Endothelial cell of umbilical vein (primary cell): Measurements from ENCODE around the gene SH3RF3. TPM values are rescaled to one million over a fixed set of nuclear protein-coding genes. Genes with fewer than 3 reads are reported as not detected.

Experiments
- BruUV-seq: library from RNA; stranded (reverse); fragments of 400-500 nt; replicated peaks from 2 replicates; lab custom pipeline; 2021; lab: Mats Ljungman, UMichigan
- CTCF ChIA-PET: fragments of 300-600, 350-600 bp; sonication (Branson Sonifier 250); formaldehyde crosslinking; loops from one replicate; lab custom pipeline; 2021; ENCODE audit warnings: antibody characterized with exemption, inconsistent platforms; lab: Charles Lee
- POLR2A ChIA-PET: fragments of 300-600, 350-600 bp; sonication (Branson Sonifier 250); formaldehyde crosslinking; loops from one replicate; lab custom pipeline; 2021; ENCODE audit warnings: antibody characterized with exemption, inconsistent platforms; lab: Charles Lee
- DNase-seq: peaks from one replicate; pipeline ENCODE4 v3.0.0-alpha.2; 2011; ENCODE audit warnings: low read depth, low spot score
- FAIRE-seq: peaks from 2 replicates; lab custom pipeline; 2011; peaks lifted over from hg19 to GRCh38; lab: Jason Lieb, UNC
- H2AFZ ChIP-seq: 2 replicates; pipeline ENCODE4 v1.6.0; 2012; ENCODE audit warnings: low read depth, low read length, control low read depth, inconsistent platforms
- H3K27ac ChIP-seq: 2 replicates; pipeline ENCODE4 v1.5.1; 2011; ENCODE audit warnings: low read depth, mild to moderate bottlenecking, control low read depth, low read length, moderate library complexity; ENCODE audit not compliant: insufficient read depth
- H3K27me3 ChIP-seq, 2 experiments: 2 replicates each; pipeline versions ENCODE4 v1.6.0 to v1.6.1; 2011; ENCODE audit warnings: low read length in 2 of 2, mixed read lengths in 1 of 2; ENCODE audit not compliant: control insufficient read depth in 2 of 2, insufficient read depth in 2 of 2
- H3K36me3 ChIP-seq, 2 experiments: 2 replicates in 1 of 2; 3 replicates in 1 of 2; pipeline ENCODE4 v1.5.1; 2011; ENCODE audit warnings: low read length in 2 of 2, mild to moderate bottlenecking in 1 of 2, moderate library complexity in 1 of 2; ENCODE audit not compliant: control insufficient read depth in 2 of 2, insufficient read depth in 2 of 2; ENCODE audit errors: extremely low read depth in 1 of 2
- H3K4me1 ChIP-seq: 3 replicates; pipeline ENCODE4 v1.5.1; 2011; ENCODE audit warnings: mild to moderate bottlenecking, low read length; ENCODE audit not compliant: control insufficient read depth, insufficient read depth; ENCODE audit errors: extremely low read depth
- H3K4me2 ChIP-seq: 2 replicates; pipeline ENCODE4 v1.6.1; 2011; ENCODE audit warnings: low read length, control low read depth, mixed read lengths; ENCODE audit not compliant: insufficient read depth
- H3K4me3 ChIP-seq, 3 experiments: fragments of 200-600 bp in 1 of 3; sonication (generic), shearing (Covaris generic) in 1 of 3; replicated peaks in 1 of 3; 2 replicates each; pipeline ENCODE4 v1.5.1; 2011 to 2016; ENCODE audit warnings: control low read depth in 3 of 3, low read length in 3 of 3, mild to moderate bottlenecking in 2 of 3, inconsistent platforms in 1 of 3, low read depth in 1 of 3, moderate library complexity in 1 of 3; ENCODE audit not compliant: insufficient read depth in 1 of 3
- H3K79me2 ChIP-seq: 2 replicates; pipeline ENCODE4 v1.6.0; 2012; ENCODE audit warnings: low read length, inconsistent platforms; ENCODE audit not compliant: control insufficient read depth, insufficient read depth
- H3K9ac ChIP-seq: replicated peaks from 2 replicates; pipeline ENCODE3; 2011; ENCODE audit warnings: low read length, control low read depth; ENCODE audit not compliant: insufficient read depth; ENCODE audit errors: extremely low read depth
- H3K9me1 ChIP-seq: replicated peaks from 3 replicates; pipeline ENCODE4 v1.6.0; 2011; ENCODE audit warnings: mild to moderate bottlenecking, low read length; ENCODE audit not compliant: control insufficient read depth, insufficient read depth; ENCODE audit errors: extremely low read depth
- H3K9me3 ChIP-seq: replicated peaks from 2 replicates; pipeline ENCODE4 v1.5.1; 2012; ENCODE audit warnings: low read length, inconsistent platforms; ENCODE audit not compliant: control insufficient read depth, insufficient read depth
- H4K20me1 ChIP-seq: replicated peaks from 2 replicates; pipeline ENCODE3; 2011; ENCODE audit warnings: mild to moderate bottlenecking, low read length; ENCODE audit not compliant: control insufficient read depth, insufficient read depth; ENCODE audit errors: extremely low read depth
- CTCF ChIP-seq, 2 donors: IDR thresholded peaks; 1 replicate in 1 of 2; 2 replicates in 1 of 2; pipeline ENCODE4 v1.5.1; 2011; ENCODE audit warnings: low read length in 2 of 2, mild to moderate bottlenecking in 2 of 2, moderate library complexity in 2 of 2, control low read depth in 1 of 2, inconsistent platforms in 1 of 2, low read depth in 1 of 2; ENCODE audit not compliant: insufficient read depth in 1 of 2; ENCODE audit errors: extremely low read depth in 1 of 2
- EZH2 ChIP-seq: IDR thresholded peaks from 2 replicates; pipeline ENCODE4 v1.6.1; 2012; ENCODE audit warnings: borderline replicate concordance, low read depth, mild to moderate bottlenecking, moderate library complexity, low read length, inconsistent platforms; ENCODE audit not compliant: severe bottlenecking
- FOS ChIP-seq: IDR thresholded peaks from 2 replicates; pipeline ENCODE4 v1.6.1; 2011; ENCODE audit warnings: mild to moderate bottlenecking, low read length, moderate library complexity, borderline replicate concordance; ENCODE audit not compliant: insufficient read depth
- GATA2 ChIP-seq: IDR thresholded peaks from 2 replicates; pipeline ENCODE4 v1.7.0; 2011; ENCODE audit warnings: low read depth, mild to moderate bottlenecking, moderate library complexity, mixed read lengths, low read length; ENCODE audit not compliant: insufficient read length, insufficient read depth
- JUN ChIP-seq: IDR thresholded peaks from 2 replicates; pipeline ENCODE4 v1.6.1; 2011; ENCODE audit warnings: borderline replicate concordance, low read depth; ENCODE audit not compliant: insufficient read length, insufficient read depth
- MAX ChIP-seq: IDR thresholded peaks from 2 replicates; pipeline ENCODE4 v1.6.1; 2011; ENCODE audit not compliant: insufficient read depth, insufficient read length
- MYC ChIP-seq: IDR thresholded peaks from one replicate; pipeline ENCODE4 v1.6.1; 2011; ENCODE audit warnings: mild to moderate bottlenecking, low read depth, low read length
- POLR2A ChIP-seq: IDR thresholded peaks from 2 replicates; pipeline ENCODE4 v1.6.1; 2012; ENCODE audit warnings: low read depth, mild to moderate bottlenecking, control low read depth, low read length
- POLR2AphosphoS5 ChIP-seq: IDR thresholded peaks from 2 replicates; pipeline ENCODE4 v1.6.1; 2012; ENCODE audit warnings: low read depth, mild to moderate bottlenecking, control low read depth, low read length, moderate library complexity; ENCODE audit not compliant: insufficient read depth
- dilution Hi-C: fragments of 300-500 bp; cut with MboI; formaldehyde crosslinking; loops from one replicate; pipeline ENCODE4 v1.15.0; 2019; ENCODE audit warnings: low sequenced_read_pairs; ENCODE audit not compliant: extremely low pct_ligation_motif_present
- intact Hi-C: fragments of 100-400 bp; cut with micrococcal nuclease; formaldehyde crosslinking; loops from one replicate; pipeline ENCODE4 v1.10.0; 2022
- polyA plus RNA-seq, 4 experiments: library from polyadenylated mRNA; depleted of rRNA in 3 of 4; stranded (reverse) in 3 of 4; unstranded in 1 of 4; fragments of >200 nt; gene quantifications; 2 replicates each; pipeline versions ENCODE4 v1.2.1 to v1.2.3, GENCODE V29; 2011 to 2012; ENCODE audit warnings: missing spikeins in 1 of 4
- total RNA-seq: library from RNA; stranded (reverse); gene quantifications from 2 replicates; pipeline ENCODE4 v1.2.3, GENCODE V29; 2021

Gene SH3RF3
- total and polyA plus RNA-seq, 2 donors (not counting 3 experiments of a cell fraction or from before 2014, with no cell fraction given), result 3.8 to 14.7 TPM

DNA sequence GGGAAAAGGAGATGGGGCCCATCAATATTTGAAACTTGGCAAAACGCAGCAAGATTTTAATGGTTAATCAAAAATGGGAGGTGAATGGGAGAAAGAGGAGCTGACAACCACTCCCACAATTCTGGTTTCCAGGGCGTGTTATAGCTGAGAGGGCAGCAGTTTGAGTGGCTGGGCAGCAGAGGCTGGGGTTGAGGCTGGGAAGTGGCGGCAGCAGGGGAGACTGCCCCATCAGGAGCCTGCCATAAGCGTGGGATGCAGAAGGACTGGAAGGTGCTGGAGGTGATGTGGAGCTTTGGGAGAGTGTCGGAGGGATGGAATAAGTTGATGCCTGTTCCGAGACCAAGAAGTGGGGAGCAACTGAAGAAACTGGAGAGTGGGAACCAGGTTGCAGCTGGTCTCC, 48.9 kb upstream of the SH3RF3 start:
- Histone ChIP-seq H3K9ac (no peak overlapping the region), H3K27ac (no peak overlapping the region), H3K4me2 (no peak overlapping the region), H3K27me3 (peaks cover 2 to 16% of the 10 kb centered on the region in 2 experiments), H3K4me1 (no peaks in the 10 kb centered on the region), H4K20me1 (no peaks in the 10 kb centered on the region), H2AFZ (no peak overlapping the region), H3K9me3 (no peaks in the 10 kb centered on the region), H3K4me3 (no peak overlapping the region), H3K9me1 (no peaks in the 10 kb centered on the region), H3K79me2 (no peaks in the 10 kb centered on the region), H3K36me3 (no peaks in the 10 kb centered on the region)
- FAIRE-seq, result no peak
- dilution Hi-C loops, result no loop called here
- no peak for DNase-seq
- BruUV-seq, result no TSS peak
- TF ChIP-seq EZH2, result no peak
- TF ChIP-seq CTCF (IDR thresholded peaks at IDR 0.05; ENCODE audit: extremely low read depth in 1 of 2, insufficient read depth in 1 of 2, low read depth in 1 of 2, low read length in 2 of 2), result no peak
- no peak for TF ChIP-seq GATA2
- TF ChIP-seq POLR2A, result no peak
- TF ChIP-seq FOS, result no peak
- no peak for TF ChIP-seq JUN
- TF ChIP-seq MYC, result no peak
- TF ChIP-seq POLR2AphosphoS5, result no peak
- no peak for TF ChIP-seq MAX
- ChIA-PET POLR2A (no interaction called here), CTCF (no interaction called here)
- intact Hi-C loops, result loop anchor here (10.0 kb wide), 1 partner anchor 555 kb away; no protein-coding TSS in a partner anchor
